Esophagus squamous epithelium (tissue), 5 donors: Measurements from ENCODE around the gene SUPT3H. TPM values are rescaled to one million over a fixed set of nuclear protein-coding genes. Genes with fewer than 3 reads are reported as not detected.

ENCODE experiments used
- DNase-seq: peaks from one replicate; lab custom pipeline; 2025; lab: John Stamatoyannopoulos, UW
- H3K27ac ChIP-seq, 4 donors: fragments of 200-600 bp; sonication (generic); one replicate each; pipeline ENCODE4 v1.5.1; 2016 to 2019; ENCODE audit warnings: mild to moderate bottlenecking in 1 of 4
- H3K27me3 ChIP-seq, 4 donors: fragments of 200-600 bp; sonication (generic); 1 replicate in 3 of 4; 2 replicates in 1 of 4; pipeline versions ENCODE4 v1.5.1 to v1.6.0; 2017 to 2021; ENCODE audit warnings: antibody characterized with exemption in 1 of 4
- H3K36me3 ChIP-seq, 3 donors: fragments of 200-600 bp; sonication (generic); one replicate each; pipeline ENCODE4 v1.5.1; 2016 to 2019
- H3K4me1 ChIP-seq, 3 donors: fragments of 200-600 bp; sonication (generic); one replicate each; pipeline ENCODE4 v1.5.1; 2017 to 2019
- H3K4me3 ChIP-seq, 4 donors: fragments of 200-600 bp; sonication (generic); 1 replicate in 3 of 4; 2 replicates in 1 of 4; pipeline ENCODE4 v1.5.1; 2016 to 2019; ENCODE audit warnings: mild to moderate bottlenecking in 2 of 4, moderate library complexity in 1 of 4
- H3K9me3 ChIP-seq, 3 donors: fragments of 200-600 bp; sonication (generic); one replicate each; pipeline ENCODE4 v1.5.1; 2016 to 2019
- POLR2A ChIP-seq, 4 donors: fragments of 450-650 bp; IDR thresholded peaks; one replicate each; pipeline ENCODE4 v1.6.1; 2017; ENCODE audit warnings: antibody characterized with exemption in 4 of 4, mild to moderate bottlenecking in 4 of 4, moderate library complexity in 3 of 4
- WGBS, 2 donors: methylation state at CpG; one replicate each; pipeline ENCODE4 v1.1.5; 2018; 5-methylcytosine and 5-hydroxymethylcytosine counted together
- intact Hi-C: fragments of 100-400 bp; cut with DNase I; formaldehyde crosslinking; loops from one replicate; pipeline ENCODE4 v1.15.0; 2022
- total RNA-seq, 4 donors: library from RNA; depleted of rRNA; stranded (reverse); fragments of >200 nt; gene quantifications; one replicate each; pipeline ENCODE4 v1.1.0, GENCODE V29; 2016
- TF ChIP-seq, protein P1 (sequence below), 6 experiments: fragments of 450-650 bp in 4 of 6; fragments of 200-600 bp in 2 of 6; sonication (generic) in 2 of 6; IDR thresholded peaks; one replicate each; pipeline ENCODE4 v1.5.1; 2016 to 2019; ENCODE audit warnings: antibody characterized with exemption in 6 of 6, mild to moderate bottlenecking in 4 of 6, moderate library complexity in 4 of 6
- donor health status: DM: yes; HTN: yes; CAD: no.

Gene SUPT3H
- total RNA-seq, 4 donors from 2014 or later, result 3.6 to 10.9 (median 5.3) TPM

DNA sequence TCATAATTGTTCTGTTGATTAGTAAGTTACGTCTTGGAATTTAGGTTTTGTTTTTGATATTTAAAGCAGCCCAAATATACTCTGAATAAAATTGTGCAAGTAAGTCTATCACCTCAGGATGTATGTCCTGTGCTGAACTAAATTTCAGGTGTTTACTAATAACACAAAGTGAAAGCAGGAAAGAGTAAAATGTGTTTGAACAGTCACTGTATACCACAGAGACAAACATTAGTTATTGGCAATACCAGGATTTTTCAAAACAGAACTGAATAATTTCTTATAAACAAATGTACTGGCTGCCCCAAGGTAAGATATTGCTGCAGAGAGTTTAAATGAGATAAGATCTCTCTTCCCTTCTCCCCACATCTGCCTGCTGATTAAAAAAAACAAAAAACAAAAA is 454.3 kb downstream of the SUPT3H start:
- intact Hi-C loops, result no loop called here
- no peak overlapping the region for H3K4me3 ChIP-seq

DNA sequence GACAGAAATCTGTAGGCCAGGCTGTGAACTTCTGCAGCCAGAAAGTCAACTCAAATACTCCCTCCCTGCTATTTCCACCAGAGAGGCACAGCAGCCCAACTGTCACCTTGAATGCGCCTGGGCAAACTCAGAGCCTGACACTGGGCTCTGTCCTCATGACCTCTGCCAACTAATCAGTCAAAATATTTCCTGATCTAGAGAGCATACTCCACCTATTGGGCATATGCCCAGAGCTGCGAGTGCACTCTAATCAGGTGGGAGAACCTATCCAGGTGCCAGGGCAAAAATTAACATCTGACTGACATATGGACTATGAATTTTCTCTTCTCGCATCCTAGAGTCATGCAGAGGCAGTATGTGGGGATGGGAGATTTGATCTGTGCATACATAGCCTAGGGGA is 455.9 kb downstream of the SUPT3H start:
- Histone ChIP-seq H3K9me3 (no peaks in the 10 kb centered on the region), H3K27me3 (no peaks in the 10 kb centered on the region), H3K27ac (no peak overlapping the region), H3K4me1 (no peaks in the 10 kb centered on the region), H3K36me3 (no peaks in the 10 kb centered on the region), H3K4me3 (no peak overlapping the region)
- 72 to 76% methylated on average over 3 of the region's 3 CpGs for WGBS, 2 donors
- DNase-seq, result no peak
- intact Hi-C loops, result no loop called here
- TF ChIP-seq, protein P1, sequence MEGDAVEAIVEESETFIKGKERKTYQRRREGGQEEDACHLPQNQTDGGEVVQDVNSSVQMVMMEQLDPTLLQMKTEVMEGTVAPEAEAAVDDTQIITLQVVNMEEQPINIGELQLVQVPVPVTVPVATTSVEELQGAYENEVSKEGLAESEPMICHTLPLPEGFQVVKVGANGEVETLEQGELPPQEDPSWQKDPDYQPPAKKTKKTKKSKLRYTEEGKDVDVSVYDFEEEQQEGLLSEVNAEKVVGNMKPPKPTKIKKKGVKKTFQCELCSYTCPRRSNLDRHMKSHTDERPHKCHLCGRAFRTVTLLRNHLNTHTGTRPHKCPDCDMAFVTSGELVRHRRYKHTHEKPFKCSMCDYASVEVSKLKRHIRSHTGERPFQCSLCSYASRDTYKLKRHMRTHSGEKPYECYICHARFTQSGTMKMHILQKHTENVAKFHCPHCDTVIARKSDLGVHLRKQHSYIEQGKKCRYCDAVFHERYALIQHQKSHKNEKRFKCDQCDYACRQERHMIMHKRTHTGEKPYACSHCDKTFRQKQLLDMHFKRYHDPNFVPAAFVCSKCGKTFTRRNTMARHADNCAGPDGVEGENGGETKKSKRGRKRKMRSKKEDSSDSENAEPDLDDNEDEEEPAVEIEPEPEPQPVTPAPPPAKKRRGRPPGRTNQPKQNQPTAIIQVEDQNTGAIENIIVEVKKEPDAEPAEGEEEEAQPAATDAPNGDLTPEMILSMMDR (IDR thresholded peaks at IDR 0.05), result no peak

More for the DNA sequence above, 454.3 kb downstream of the SUPT3H start:
- no peaks in the 10 kb centered on the region for H3K4me1 ChIP-seq
- DNase-seq, result no peak
- H3K27ac ChIP-seq, result no peak overlapping the region
- H3K27me3 ChIP-seq, result no peaks in the 10 kb centered on the region
- WGBS, 2 donors, result 68 to 83% methylated on average over 1 of the region's 1 CpG
- no peaks in the 10 kb centered on the region for H3K36me3 ChIP-seq
- H3K9me3 ChIP-seq, result no peaks in the 10 kb centered on the region
- TF ChIP-seq, protein P1 (IDR thresholded peaks at IDR 0.05), result no peak
- no peak for TF ChIP-seq POLR2A (IDR thresholded peaks at IDR 0.05)

DNA sequence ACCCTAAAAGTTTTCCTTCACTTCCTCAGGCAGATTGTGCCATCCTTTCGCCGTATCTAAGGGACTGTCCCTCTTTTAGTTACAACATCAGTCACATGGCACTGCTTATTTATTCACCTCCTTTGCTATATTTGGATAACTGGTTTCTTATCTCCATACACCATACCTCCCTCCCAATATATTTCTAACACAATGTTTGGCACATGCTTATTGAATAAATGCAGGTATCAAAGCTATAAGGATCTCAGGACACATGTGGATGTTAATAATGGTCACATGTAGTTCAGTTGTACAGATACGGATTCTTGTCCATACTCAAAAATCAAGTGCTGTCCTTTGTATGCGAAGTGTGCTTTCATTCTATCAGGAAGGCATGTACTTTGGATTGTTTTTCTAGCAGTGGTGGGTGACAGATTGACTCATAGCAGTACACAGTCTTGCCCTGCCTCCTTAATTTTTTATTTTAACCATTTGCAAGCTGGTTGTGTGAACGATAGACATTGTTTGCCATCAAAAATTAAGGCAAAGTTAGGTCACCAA is 456.7 kb downstream of the SUPT3H start:
- TF ChIP-seq POLR2A (IDR thresholded peaks at IDR 0.05), result no peak
- TF ChIP-seq, protein P1 (IDR thresholded peaks at IDR 0.05), result no peak
- intact Hi-C loops, result no loop called here
- no peak for DNase-seq
- 60 to 71% methylated on average over 5 of the region's 5 CpGs for WGBS, 2 donors
- Histone ChIP-seq H3K9me3 (no peaks in the 10 kb centered on the region), H3K4me3 (no peak overlapping the region), H3K27ac (no peak overlapping the region), H3K36me3 (no peaks in the 10 kb centered on the region), H3K4me1 (no peaks in the 10 kb centered on the region), H3K27me3 (no peaks in the 10 kb centered on the region)

DNA sequence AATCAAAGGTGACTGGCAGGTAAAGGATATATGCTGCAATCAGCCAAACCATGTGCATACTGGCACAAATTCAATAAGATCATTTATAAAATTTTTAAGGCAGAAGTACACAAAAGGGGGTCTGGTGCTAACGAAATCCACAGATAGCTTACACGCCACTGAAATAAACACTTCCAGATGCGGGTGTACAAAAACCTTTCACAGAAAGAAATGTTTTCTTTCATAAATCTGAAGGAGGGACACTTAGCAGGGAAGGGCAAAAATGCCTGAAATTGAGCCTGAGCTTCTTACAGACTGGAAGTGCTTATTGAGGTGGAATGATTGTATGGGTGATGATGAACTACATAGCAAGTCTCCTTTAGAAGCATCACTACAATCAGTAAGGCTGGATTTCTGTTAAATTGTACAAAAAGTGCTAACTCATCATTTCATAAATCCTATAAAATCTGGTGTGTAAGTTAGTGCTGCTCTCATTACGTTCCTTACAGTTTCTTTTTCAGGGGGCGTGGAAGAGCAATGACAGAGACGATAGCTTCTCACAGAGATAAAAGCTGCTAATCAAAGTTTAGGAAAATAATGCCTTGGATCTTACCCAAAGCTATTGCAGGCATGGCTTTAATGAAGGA is 458.9 kb downstream of the SUPT3H start:
- H3K36me3 ChIP-seq, result no peaks in the 10 kb centered on the region
- no peak for DNase-seq
- intact Hi-C loops, result no loop called here
- H3K9me3 ChIP-seq, result no peaks in the 10 kb centered on the region
- no peaks in the 10 kb centered on the region for H3K27me3 ChIP-seq
- 81 to 88% methylated on average over 6 of the region's 6 CpGs for WGBS, 2 donors
- no peaks in the 10 kb centered on the region for H3K4me1 ChIP-seq
- H3K27ac ChIP-seq, result no peak overlapping the region
- TF ChIP-seq POLR2A (IDR thresholded peaks at IDR 0.05), result no peak
- TF ChIP-seq, protein P1 (IDR thresholded peaks at IDR 0.05), result no peak
- H3K4me3 ChIP-seq, result no peak overlapping the region

DNA sequence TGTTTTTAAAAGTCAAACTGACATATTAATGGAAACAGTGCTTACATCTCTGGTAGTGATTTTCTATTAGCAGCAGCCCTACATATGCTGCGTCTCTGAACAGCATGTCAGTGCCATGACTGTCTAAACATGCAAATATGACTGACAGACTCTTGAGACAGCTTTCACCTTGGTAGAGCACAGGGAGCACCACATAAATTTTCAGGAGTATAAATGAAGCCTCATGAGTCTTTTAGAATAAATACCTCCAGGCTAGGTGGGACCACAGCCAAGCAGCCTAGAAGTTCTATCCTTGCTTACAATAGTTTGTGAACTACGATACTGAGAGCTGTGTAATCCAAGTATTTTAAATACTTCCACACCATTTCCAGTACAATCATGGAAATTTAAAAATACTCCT is 460.3 kb downstream of the SUPT3H start:
- H3K4me1 ChIP-seq, result no peaks in the 10 kb centered on the region
- H3K9me3 ChIP-seq, result no peaks in the 10 kb centered on the region
- intact Hi-C loops, result no loop called here
- no peaks in the 10 kb centered on the region for H3K27me3 ChIP-seq
- 31 to 61% methylated on average over 2 of the region's 2 CpGs for WGBS, 2 donors
- no peak for DNase-seq
- H3K4me3 ChIP-seq, result no peak overlapping the region
- H3K27ac ChIP-seq, result no peak overlapping the region
- H3K36me3 ChIP-seq, result no peaks in the 10 kb centered on the region
- TF ChIP-seq POLR2A (IDR thresholded peaks at IDR 0.05), result no peak
- TF ChIP-seq, protein P1 (IDR thresholded peaks at IDR 0.05), result no peak
